Measurements from ENCODE around the gene BCR.

- TF ChIP-seq CTCF (IDR thresholded peaks at IDR 0.05; ENCODE audit: poor library complexity, severe bottlenecking) = no peak
- TF ChIP-seq, protein P1, sequence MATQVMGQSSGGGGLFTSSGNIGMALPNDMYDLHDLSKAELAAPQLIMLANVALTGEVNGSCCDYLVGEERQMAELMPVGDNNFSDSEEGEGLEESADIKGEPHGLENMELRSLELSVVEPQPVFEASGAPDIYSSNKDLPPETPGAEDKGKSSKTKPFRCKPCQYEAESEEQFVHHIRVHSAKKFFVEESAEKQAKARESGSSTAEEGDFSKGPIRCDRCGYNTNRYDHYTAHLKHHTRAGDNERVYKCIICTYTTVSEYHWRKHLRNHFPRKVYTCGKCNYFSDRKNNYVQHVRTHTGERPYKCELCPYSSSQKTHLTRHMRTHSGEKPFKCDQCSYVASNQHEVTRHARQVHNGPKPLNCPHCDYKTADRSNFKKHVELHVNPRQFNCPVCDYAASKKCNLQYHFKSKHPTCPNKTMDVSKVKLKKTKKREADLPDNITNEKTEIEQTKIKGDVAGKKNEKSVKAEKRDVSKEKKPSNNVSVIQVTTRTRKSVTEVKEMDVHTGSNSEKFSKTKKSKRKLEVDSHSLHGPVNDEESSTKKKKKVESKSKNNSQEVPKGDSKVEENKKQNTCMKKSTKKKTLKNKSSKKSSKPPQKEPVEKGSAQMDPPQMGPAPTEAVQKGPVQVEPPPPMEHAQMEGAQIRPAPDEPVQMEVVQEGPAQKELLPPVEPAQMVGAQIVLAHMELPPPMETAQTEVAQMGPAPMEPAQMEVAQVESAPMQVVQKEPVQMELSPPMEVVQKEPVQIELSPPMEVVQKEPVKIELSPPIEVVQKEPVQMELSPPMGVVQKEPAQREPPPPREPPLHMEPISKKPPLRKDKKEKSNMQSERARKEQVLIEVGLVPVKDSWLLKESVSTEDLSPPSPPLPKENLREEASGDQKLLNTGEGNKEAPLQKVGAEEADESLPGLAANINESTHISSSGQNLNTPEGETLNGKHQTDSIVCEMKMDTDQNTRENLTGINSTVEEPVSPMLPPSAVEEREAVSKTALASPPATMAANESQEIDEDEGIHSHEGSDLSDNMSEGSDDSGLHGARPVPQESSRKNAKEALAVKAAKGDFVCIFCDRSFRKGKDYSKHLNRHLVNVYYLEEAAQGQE (IDR thresholded peaks at IDR 0.05; ENCODE audit: borderline replicate concordance) = no peak
- TF ChIP-seq RAD21 (conservative IDR thresholded peaks at IDR 0.05) = no peak
- TF ChIP-seq EZH2 (IDR thresholded peaks at IDR 0.05; ENCODE audit: borderline replicate concordance, insufficient read depth, low read length, poor library complexity, severe bottlenecking) = no peak
- no peak for TF ChIP-seq POLR2AphosphoS5 (IDR thresholded peaks at IDR 0.05)
- TF ChIP-seq EP300 (conservative IDR thresholded peaks at IDR 0.05; ENCODE audit: poor library complexity, severe bottlenecking) = no peak
- no peak for TF ChIP-seq TAF1 (IDR thresholded peaks at IDR 0.05; ENCODE audit: low read depth)
- TF ChIP-seq SMC3 (conservative IDR thresholded peaks at IDR 0.05; ENCODE audit: poor library complexity) = no peak
Measured at GRCh38 chr22:23193882-23194281, 13.6 kb downstream of the BCR start.
